HG02938 (cell line): ENCODE data around the gene POU4F2.
"Not testable (repeated sequence)": the region's sequence is repeated elsewhere in the genome, so short reads cannot be mapped to it uniquely, and the experiment has no call there.

ENCODE experiments used
- ATAC-seq: cut with Tn5 transposase; IDR thresholded peaks from one replicate; pipeline ENCODE4 v1.9.1; 2021; ENCODE audit warnings: mild to moderate bottlenecking, moderate library complexity; ENCODE audit not compliant: unreplicated experiment

POU4F2 gene

DNA sequence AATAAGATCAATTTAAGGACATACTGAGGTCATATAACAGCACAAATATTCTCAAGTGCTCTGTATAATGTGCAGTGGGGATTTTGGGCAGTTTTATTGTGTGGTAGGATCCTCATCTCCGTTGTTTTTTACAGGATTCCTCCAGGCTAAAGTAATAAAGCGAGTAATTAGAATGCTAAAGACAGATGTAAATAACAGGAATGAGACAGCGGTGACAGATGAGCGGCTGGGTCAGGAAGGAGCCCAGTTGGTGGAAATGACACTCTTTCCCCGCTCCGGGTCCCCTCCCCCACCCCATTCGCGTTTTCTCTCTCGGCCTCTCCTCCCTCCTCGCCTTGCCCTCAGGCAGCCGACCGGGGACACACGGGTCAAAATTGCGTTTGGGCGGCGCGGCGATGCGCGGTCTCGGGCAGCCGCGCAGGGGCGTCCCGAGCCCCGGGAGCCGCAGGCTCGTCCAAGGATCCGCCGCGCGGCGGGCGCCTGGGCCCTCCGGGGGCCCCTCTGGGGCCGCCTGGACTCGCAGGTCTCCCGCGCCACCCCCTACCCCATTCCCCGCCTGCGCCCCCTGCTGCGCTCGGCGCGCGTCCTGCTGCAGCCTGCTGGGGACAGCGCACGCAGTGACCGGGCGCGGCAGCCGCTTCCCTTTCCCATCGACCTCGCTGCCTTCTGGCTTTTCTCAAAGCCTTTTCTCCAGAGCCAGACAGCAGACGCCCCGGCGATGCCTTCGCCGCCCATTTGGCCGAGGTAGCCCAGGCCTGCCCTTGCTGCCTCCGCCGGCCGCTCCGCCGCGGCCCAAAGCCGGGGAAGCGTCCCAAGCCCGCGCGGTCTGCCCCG is 16.2 kb downstream of the POU4F2 start:
- no peak for ATAC-seq

DNA sequence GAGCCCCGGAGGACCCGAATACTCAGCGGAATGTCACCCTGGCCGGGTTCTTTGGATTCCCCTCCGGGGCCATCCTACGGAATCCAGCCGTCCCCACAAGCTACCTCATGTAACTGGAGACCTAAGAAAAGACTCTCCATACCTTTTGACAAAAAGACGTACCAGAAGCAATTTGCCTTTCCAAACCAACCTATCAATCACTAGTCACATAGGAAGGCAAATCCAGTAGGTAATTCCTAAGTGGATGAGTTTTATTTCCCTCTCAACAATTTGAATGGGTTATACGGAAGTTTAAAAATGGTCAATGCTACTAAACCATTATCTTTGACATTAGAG is 16.8 kb downstream of the POU4F2 start:
- ATAC-seq, result no peak

DNA sequence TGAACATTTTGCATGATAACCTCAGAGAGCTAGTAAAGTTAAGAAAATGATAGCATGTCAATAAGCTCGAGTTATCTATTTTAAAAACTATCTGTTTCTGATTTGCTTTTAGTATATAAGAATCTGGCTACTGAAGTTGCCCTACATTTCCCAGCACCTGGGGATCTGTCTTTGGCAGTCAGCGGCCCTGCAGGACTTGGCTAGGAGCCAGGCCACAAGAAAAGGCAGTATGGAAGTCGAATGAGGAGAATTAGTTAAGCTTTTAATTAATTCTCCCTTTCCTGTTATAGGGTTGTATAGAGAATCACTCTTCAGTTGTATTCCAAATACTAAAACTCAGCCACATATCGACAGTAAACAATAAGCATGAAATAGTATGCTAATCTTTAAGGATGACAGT is 22.7 kb downstream of the POU4F2 start:
- ATAC-seq, result no peak

DNA sequence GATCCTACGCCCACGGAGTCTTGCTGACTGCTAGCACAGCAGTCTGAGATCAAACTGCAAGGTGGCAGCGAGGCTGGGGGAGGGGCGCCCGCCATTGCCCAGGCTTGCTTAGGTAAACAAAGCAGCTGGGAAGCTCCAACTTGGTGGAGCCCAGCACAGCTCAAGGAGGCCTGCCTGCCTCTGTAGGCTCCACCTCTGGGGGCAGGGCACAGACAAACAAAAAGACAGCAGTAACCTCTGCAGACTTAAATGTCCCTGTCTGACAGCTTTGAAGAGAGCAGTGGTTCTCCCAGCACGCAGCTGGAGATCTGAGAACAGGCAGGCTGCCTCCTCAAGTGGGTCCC is 25.2 kb downstream of the POU4F2 start:
- not testable (repeated sequence) for ATAC-seq

DNA sequence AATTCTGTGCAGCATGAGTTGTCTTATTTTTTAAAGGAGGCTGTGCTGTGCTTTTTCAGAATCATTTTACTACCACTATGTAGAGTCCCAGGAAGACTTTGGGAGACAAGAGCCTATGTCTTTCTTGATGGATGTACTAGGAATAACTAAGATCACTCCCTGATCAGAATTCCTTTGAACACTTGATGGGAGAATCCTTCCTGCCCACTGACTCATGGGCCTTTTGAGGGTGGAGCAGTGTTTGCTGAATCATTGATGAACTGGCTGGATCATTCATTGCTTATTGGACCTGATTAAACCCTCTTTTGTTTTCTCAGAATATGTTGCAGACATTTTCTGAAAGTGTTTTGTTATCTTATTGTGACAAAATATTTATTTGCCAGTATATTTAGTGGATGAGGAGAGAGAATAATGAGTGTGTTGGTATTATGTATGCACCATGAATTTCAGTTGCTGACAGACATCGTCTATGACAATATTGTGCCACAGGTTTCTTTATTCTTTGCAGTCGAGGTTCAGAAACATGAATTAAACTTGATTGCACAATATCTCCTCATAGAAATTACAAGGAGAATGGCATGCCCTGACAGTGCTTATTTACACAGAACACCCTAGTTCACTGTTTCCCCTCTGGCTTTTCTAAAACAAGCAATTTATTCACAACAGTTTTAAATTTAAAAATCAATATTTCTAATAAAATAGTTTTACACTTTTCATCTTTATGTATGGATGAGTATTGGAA is 36.3 kb downstream of the POU4F2 start:
- no peak for ATAC-seq
